Measurements from ENCODE around the gene FOXJ3. TPM values are rescaled to one million over a fixed set of nuclear protein-coding genes. Genes with fewer than 3 reads are reported as not detected.

The FOXJ3 gene
- total and polyA plus RNA-seq, 2 of the 4 experiments (the other 2 are of a cell fraction) = 16.7 to 30.5 TPM

GRCh38 chr1:42163536-42164503, 171.2 kb downstream of the FOXJ3 start (continued):
- TF ChIP-seq ELK1 (IDR thresholded peaks at IDR 0.05; ENCODE audit: borderline replicate concordance, low read depth, low read length) (no peak), MXI1 (IDR thresholded peaks at IDR 0.05; ENCODE audit: borderline replicate concordance, low read depth, low read length) (no peak), CHD1 (IDR thresholded peaks at IDR 0.05; ENCODE audit: low read depth, low read length) (no peak), BHLHE40 (IDR thresholded peaks at IDR 0.05; ENCODE audit: low read depth, low read length) (no peak)

Measured in IMR-90 (cell line).